SK-N-SH (cell line): ENCODE data around the gene COMMD6.

ENCODE experiments used
- CHD2 ChIP-seq: fragments of 150-350 bp; IDR thresholded peaks from 2 replicates; pipeline ENCODE4 v1.6.1; 2018; ENCODE audit warnings: low read length; ENCODE audit not compliant: partially characterized antibody
- CTCF ChIP-seq: fragments of 200-600 bp; sonication (generic); IDR thresholded peaks from 2 replicates; pipeline ENCODE4 v1.6.1; 2017; ENCODE audit warnings: antibody characterized with exemption, mild to moderate bottlenecking, moderate library complexity
- FOSL2 ChIP-seq: IDR thresholded peaks from 2 replicates; pipeline ENCODE4 v1.4.0; 2012; ENCODE audit warnings: low read depth, mild to moderate bottlenecking, moderate library complexity, borderline replicate concordance
- FOXJ3 ChIP-seq: sonication (generic); formaldehyde crosslinking; IDR thresholded peaks from 2 replicates; pipeline ENCODE4 v1.5.1; 2020; ENCODE audit warnings: mild to moderate bottlenecking, missing genetic modification reagents
- MAX ChIP-seq: IDR thresholded peaks from 2 replicates; pipeline ENCODE4 v1.4.0; 2012; ENCODE audit warnings: low read depth
- TAF1 ChIP-seq: IDR thresholded peaks from 2 replicates; pipeline ENCODE4 v1.6.1; 2012; ENCODE audit warnings: low read depth, mild to moderate bottlenecking, low read length, moderate library complexity, borderline replicate concordance
- USF1 ChIP-seq: IDR thresholded peaks from 2 replicates; pipeline ENCODE4 v1.4.0; 2012; ENCODE audit warnings: low read depth, borderline replicate concordance

GRCh38 chr13:75514080-75514995 is 23.3 kb downstream of the COMMD6 start:
- TF ChIP-seq CTCF: no peak
- no peak for TF ChIP-seq FOSL2
- TF ChIP-seq CHD2: no peak
- TF ChIP-seq USF1: no peak
- TF ChIP-seq MAX: no peak
- TF ChIP-seq TAF1: no peak
- TF ChIP-seq FOXJ3 (CRISPR knock-in tag): no peak
